Upper lobe of left lung (tissue), 4 donors: ENCODE data around the gene CCIN.

Source experiments
- CTCF ChIP-seq, 6 experiments: fragments of 450-650 bp in 4 of 6; fragments of 200-600 bp in 2 of 6; sonication (generic) in 2 of 6; IDR thresholded peaks; one replicate each; pipeline ENCODE4 v1.5.1; 2016 to 2019; ENCODE audit warnings: antibody characterized with exemption in 6 of 6
- POLR2A ChIP-seq, 4 donors: fragments of 450-650 bp; IDR thresholded peaks; one replicate each; pipeline ENCODE4 v1.5.1; 2016 to 2017; ENCODE audit warnings: antibody characterized with exemption in 4 of 4, mild to moderate bottlenecking in 2 of 4

GRCh38 chr9:36136894-36137391 lies 32.2 kb upstream of the CCIN start:
- TF ChIP-seq CTCF (IDR thresholded peaks at IDR 0.05) (peak in 1 of 6 experiments; percentile 0), POLR2A (IDR thresholded peaks at IDR 0.05) (no peak)
